GM10847 (cell line): Measurements from ENCODE around the gene MRGPRE.

ENCODE experiments used
- POLR2A ChIP-seq: IDR thresholded peaks from 2 replicates; pipeline ENCODE4 v1.6.1; 2011; ENCODE audit not compliant: insufficient read length; ENCODE audit errors: extremely low read depth

MRGPRE gene

DNA sequence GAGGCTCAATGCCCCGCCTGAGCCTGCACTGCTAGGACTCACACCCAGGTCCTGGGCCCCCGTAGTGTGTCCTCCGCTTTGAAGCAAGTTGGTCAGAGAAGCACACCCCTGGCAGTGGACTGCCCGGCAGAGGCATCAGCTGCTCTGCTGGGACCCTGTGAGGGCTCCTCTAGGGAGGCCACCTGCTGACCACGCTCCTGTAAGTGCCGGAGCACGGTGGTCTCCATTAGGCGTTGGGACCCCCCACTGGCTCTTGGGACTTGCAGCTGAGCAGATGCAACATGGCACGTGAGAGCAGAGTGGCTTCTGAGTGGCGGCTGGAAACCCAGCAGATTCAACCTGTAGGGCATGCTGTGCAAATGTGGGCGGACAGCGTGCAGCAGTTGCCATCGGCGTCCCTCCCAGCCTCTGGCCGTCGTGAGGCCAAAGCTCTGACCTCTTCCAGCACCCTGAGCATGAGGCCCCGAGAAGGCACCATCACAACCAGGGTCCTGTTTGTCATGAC is 30.5 kb downstream of the MRGPRE start:
- no peak for TF ChIP-seq POLR2A

DNA sequence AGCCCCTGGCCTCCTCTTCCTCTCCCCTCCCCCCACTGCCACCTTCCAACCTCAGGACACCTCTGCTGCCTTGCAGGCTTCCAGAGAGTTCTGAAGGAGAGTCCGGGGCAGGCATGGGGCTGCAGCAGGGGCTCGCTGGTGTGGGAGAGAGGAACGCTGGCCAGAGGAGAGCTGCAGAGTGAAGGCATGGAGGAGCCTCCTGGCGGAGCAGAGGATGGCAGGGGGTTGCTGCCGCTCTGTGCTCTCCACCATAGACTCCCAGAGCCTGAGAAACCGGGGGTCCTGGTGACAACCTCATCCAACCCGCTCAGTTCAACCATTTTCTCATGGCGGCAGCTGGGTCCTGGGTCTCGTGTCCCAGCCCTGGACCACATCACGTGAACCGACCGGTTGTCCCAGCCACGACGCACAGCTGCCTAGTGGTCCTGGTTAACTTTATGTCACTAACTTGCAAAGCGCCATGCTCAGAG is 31.1 kb downstream of the MRGPRE start:
- no peak for TF ChIP-seq POLR2A

DNA sequence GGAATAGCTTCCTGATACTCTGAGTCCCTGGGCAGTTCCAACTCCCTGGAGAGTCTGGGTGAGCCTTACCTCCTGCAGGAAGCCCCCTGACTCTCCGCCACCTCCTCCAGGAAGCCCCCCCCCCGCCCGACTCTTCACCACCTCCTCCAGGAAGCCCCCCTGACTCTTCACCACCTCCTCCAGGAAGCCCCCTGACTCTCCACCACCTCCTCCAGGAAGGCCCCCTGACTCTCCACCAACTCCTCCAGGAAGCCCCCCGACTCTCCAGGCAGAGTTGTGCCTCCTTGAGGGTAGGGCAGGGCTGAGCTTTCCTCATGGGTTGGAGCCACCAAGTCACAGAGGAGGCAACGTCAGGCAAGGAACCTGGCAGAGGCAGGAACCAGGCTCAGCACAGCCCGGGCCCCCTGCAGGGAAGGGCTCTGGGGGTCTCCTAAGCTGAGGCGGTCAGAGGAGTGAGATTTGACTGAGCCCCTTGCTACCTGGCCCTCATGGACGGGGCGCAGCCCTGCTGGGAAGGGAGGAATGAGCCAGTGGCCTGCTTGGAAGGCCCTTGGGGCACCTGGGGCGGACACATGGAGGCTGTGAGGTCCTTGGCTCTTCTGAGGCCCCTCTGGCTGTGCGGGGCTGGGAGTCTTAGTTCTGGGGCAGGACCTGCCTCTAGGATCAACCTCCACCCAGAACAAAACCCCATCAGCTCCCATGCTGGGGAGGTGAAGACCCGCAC is 31.7 kb downstream of the MRGPRE start:
- no peak for TF ChIP-seq POLR2A

DNA sequence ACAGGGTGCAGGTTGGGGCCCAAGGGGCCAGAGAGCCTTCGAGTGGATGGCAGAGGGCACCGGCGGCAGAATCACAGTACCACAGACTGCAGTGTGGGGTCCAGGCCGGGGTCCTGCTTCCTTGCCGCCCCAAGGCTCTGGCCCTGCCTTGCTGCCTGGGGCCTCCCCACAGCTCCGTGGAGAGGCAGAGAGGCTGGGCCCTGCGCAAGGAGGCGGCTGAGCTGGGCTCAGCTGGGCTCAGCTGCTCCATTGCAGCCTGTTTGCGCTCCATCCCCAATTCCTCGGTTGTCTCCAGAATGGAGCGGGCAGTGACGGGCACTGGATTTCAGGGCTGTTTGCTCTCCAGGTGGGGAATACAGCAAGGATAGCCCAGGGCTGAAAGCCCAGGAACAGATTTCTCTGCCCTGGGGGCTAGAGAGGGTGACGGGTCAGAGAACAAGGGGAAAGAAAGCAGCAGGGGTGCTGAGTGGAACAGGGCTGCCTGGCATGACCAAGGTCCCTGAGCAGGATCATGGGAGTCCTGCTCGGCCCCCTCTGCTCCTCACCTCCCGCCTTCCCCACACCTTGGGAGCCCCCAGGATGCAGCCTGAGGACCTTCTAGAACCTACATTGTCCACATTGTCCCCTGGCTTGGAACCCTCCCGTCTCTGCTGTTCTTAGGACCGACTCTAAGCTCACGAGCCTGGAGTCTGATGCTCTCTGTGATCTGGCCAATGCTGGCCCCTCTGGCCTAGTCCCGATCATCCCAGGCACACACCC is 32.5 kb downstream of the MRGPRE start:
- no peak for TF ChIP-seq POLR2A

DNA sequence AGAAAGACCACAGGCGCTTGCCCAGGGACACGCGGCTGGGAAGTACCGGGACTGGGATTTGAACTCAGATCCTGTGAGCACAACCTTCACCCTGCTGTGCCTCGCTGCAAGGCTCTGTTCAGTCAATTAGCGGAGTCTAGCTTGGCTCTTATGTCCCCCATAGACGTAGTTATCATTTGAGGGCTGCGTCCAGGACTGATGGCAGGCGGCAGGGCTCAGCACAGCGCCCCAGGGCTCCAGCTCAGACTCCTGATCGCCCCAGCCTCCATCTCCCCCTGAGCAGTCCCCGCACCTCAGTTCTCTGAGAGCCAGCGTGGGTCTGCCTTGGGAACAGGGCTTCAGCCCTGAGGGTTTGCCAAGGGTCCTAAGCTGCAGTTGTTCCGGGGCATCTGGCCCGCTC is 33.4 kb downstream of the MRGPRE start:
- TF ChIP-seq POLR2A: no peak

DNA sequence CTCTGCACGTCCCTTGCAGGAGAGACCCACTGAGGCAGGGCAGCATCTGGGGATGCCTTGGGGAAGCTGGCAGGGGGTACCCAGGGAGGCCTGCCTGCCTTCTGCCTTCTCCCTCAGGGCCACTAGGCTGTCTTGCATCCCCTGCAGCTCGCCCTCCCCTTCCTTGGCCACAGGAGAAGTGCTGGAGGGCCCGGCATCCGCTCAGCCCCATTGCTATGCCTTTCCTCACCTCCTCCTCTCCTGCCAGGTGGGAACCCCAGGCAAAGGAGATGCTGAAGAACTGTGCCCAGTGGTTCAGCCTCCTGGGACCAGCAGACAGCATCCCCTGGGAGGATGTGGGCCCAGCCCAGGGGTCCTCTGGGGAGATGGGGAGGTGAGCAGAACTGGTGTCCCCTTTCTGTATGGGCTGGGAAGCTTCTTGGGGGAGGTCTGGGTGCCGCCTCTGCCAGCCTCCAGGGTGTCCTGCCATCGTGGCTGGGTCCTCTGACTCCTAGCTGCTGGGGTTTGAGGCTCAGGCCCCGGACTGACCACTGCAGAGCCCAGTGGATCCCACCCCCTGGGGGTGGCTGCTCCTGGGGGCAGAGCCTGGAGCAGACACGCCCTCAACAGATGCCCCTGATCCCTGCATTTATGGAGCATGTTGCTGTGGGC is 34.2 kb downstream of the MRGPRE start:
- TF ChIP-seq POLR2A: no peak

DNA sequence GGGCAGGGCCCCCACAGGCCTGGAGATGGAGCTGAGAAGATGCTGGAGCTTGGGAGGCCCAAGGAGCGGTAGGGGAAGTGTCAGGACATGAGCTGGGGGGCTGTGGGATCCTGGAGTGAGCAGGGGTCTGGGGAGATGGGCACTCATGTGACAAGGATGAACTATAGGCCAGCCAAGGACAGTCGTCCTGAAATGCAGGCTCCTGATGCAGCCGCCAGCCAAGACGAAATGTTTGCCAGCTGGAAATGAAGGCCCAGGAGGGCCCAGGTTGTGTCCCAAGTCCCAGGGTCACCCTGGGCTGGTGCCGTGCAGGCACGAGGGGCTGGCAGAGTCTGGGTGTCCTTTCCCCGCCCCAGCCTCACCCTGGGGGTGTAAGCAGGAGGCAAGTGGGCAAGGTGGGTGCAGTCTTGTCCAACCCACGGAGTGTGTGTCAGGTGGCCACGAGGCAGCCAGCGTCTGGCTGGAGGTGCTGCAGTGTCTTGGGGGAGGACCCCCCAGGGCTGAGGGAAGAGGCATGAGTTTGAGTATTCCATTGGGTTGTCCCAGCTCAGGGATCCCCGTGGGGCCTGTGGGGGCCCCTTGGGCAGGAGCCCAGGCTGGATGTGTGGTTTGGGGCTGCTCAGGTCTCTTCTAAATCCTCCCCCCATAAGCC is 35.0 kb downstream of the MRGPRE start:
- no peak for TF ChIP-seq POLR2A

DNA sequence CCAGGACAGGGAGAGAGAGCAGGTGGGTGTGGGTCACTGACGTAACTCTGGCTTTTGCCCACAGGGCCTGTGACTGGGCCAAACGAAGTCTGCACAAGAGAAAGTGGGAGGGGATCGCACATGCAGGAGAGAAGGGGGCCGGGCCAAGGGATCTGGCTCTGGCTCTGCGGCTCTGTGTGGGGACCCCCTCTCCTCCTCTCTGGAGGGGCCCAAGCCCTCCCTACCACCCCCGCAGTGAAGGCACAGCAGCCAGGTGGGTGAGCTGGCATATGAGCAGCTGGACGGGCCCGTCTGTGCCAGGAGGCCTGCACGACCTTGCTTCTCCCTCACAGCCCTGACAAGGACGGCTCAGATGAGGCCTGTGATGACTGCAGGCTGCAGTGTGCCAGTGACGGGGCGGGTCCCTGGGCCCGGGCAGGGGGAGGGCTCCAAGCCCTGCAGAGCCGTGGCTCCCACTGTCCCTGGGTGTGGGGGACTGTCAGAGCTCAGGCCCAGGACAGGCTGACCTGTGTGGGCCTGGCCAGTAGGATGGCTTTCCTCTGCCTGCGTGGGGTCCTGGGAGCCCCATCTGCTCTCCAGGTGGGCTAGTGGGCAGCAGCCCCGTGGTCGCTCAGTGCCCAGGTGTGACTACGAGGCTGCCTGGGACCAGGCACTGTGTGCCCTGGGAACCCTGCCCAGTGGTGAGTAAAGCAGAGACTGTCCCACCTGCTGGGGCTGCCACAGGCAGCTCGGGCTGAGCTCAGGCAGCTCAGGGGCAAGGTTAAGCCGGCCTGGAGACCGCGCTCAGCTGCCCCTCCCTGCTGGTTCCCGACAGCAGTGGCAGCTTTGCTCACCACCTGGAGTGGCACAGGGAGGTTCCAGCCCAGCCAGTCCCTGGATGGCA is 35.8 kb downstream of the MRGPRE start:
- no peak for TF ChIP-seq POLR2A

DNA sequence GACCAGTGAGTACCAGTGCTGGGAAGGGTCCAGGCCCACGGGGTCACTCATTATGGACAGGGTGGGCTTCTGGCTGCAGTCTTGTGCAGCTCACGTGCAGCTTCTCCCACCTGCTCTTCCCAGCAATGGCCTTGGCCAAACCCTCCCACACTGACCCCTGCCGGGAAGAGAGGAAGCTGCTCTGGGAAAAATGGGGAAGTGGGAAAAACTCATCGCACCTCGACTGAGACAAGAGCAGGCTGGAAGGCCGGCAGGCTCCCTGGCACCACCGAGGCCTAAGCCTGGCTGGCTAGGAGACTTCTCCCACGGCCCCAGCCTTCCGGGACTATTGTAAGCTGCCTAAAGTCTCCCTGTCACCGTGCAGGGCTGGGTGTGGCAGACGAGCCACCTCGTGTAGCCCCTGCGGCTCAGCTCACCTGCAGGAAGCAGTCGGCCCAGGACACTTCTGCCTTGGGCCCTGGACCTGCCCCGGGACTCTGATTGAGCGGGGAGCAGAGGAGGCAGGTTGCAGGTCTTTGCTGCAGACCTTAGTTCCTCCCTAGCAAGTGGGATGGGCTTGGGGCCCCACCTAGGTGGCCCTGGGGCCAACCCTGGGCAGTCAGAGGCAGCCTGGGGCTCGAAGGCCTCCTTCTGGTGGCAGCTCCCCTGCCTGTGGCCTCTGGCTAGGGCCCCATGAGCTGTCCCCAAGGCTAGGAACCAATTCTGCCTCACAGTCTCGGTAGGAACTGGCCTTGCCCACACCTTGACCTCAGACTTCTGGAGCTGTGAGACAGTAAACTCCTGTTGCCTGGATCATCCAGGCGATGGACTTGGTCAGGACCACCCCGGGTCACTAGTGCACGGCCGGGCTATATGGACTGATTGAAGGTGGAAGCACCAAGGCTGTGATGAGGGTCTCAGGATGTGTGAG is 36.7 kb downstream of the MRGPRE start:
- TF ChIP-seq POLR2A: no peak

DNA sequence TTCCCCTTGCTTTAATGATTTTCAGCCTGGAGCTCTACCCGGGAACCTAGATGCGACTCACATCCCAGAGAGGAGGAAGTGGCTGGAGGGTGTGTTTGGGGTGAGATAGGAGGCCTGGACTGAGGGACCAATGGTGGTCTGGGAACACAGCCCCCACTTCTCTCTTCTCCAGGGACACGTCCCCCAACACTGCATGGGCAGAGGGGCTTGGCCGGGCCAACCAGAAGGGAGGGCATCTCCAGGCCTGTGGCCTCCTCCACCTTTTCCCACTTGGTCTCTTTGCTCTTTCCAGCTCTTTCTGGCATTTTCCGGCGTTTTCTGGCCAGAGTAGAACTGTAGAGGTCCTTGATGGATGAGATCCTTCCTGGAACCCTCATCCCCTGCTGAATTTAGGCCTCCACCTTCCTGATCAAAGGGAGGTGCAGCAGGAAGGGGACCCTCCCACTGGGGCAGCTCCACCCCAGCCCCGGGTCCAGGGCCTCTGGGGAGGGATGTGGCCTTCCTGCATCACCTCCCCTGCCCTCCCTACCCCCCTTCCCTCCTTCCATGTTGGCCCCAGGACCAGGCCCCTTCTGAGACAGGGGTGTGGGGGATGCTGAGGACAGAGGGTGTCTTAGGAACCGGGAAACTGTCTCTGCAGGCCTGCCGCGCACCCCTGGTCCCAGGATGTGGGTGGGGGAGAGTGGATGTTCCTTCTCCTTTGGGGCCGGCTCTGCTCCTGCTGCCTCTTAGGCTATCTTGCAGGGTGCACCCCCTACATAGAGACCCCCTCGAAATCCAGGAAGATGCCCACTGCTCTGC is 38.0 kb downstream of the MRGPRE start:
- TF ChIP-seq POLR2A: no peak

DNA sequence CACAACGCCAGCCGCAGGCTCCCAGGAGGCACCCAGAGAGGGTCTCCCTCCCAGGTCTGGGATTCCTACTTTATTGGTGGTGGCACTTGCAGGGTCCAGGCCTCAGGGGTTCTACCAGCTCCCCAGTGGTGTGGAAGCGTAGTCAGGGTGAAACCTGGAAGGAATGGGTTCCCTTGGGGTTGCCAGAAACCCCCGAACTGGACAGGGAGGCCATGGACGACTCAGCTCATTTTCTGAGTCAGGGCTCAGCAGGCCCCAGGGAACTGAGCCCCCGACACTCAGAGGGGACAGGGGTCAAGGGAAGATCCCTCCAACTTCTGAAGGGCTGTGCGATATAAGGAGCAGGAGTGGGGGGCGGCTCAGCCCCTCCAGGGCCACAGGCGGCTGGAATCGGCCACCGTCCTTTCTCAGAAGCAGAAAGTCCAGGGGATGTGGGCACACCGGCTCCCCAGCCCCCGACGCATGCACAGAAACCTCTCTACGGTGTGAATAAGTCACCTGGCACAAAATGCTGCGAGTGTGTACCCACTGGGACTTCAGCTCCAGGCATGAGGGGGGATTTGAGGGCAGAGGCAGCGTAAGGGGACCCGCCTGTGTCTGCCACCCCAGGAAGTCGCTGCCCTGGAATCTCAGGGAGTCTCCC is 38.7 kb downstream of the MRGPRE start:
- no peak for TF ChIP-seq POLR2A
